KG1 (cell line): ENCODE results near the gene SHQ1.
"Not testable (repeated sequence)": the region's sequence is repeated elsewhere in the genome, so short reads cannot be mapped to it uniquely, and the experiment has no call there.

Source experiments
- DNase-seq: peaks from one replicate; lab custom pipeline; 2025; lab: John Stamatoyannopoulos, UW

Gene SHQ1

DNA sequence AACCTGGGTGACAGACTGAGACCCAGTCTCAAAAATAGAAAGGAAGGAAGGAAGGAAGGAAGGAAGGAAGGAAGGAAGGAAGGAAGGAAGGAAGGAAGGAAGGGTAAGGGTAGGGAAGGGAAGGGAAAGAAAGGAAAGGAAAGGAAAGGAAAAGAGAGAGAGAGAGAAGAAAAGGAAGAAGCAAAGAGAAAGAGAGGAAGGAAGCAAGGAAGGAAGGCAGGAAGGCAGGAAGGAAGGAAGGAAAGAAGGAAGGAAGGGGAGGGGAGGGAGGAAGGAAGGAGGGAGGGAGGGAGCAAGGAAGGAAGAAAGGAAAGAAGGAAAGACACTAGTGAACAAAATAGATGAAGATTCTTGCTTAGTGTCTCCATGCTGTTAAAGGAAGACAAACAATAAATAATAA is 129.1 kb downstream of the SHQ1 start:
- no peak for DNase-seq

DNA sequence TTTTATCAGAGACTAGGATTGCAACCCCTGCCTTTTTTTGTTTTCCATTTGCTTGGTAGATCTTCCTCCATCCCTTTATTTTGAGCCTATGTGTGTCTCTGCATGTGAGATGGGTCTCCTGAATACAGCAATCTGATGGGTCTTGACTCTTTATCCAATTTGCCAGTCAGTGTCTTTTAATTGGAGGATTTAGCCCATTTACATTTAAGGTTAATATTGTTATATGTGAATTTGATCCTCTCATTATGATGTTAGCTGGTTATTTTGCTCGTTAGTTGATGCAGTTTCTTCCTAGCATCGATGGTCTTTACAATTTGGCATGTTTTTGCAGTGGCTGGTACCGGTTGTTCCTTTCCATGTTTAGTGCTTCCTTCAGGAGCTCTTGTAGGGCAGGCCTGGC is 134.1 kb downstream of the SHQ1 start:
- not testable (repeated sequence) for DNase-seq

- not testable (repeated sequence) for DNase-seq
These were observed 137.8 kb downstream of the SHQ1 start for GRCh38 chr3:72710471-72710870.

- no peak for DNase-seq
These were observed 139.8 kb downstream of the SHQ1 start for GRCh38 chr3:72708441-72708840.

DNA sequence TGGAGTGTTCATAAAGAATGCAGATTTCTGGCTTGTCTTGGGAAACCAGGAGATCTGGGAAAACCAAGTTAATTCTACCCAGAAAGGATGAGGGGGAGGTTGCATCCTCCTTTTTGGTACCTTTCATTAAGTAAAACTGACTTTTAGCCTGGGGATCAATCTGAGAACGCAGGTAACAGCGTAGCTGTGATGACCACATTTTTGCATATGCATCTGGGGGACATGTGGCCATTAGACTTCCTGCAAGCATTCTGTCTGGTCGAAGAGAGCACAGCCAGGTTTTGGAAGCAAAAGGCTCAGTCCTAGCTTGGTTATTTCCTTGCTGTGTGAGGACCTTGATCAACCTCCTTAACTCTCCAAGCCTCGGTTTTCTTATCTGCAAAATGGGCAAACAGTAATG is 145.2 kb downstream of the SHQ1 start:
- DNase-seq: no peak

GRCh38 chr3:72702390-72702789 is 145.9 kb downstream of the SHQ1 start:
- no peak for DNase-seq

- DNase-seq: no peak
These were observed 148.1 kb downstream of the SHQ1 start for GRCh38 chr3:72700106-72700505.

GRCh38 chr3:72699631-72700030 is 148.6 kb downstream of the SHQ1 start:
- DNase-seq: no peak
